KMS-11 (cell line): Measurements from ENCODE around the gene KRTAP1-4.
"Not testable (repeated sequence)": the region's sequence is repeated elsewhere in the genome, so short reads cannot be mapped to it uniquely, and the experiment has no call there.

Experiments
- H2AFZ ChIP-seq: fragments of 200-600 bp; sonication (generic); 2 replicates; pipeline ENCODE4 v1.6.1; 2016; ENCODE audit warnings: antibody characterized with exemption, mixed run types, low read depth
- H3K27ac ChIP-seq: fragments of 200-600 bp; sonication (generic); 2 replicates; pipeline ENCODE4 v1.6.1; 2016; ENCODE audit warnings: mild to moderate bottlenecking, mixed run types
- H3K27me3 ChIP-seq: fragments of 200-600 bp; sonication (generic); 2 replicates; pipeline ENCODE4 v1.6.1; 2017; ENCODE audit warnings: mild to moderate bottlenecking, low read depth, mixed run types, moderate library complexity; ENCODE audit not compliant: insufficient read depth
- H3K36me3 ChIP-seq: fragments of 200-600 bp; sonication (generic); 2 replicates; pipeline ENCODE4 v1.6.1; 2017; ENCODE audit warnings: mild to moderate bottlenecking, mixed run types; ENCODE audit not compliant: insufficient read depth
- H3K4me1 ChIP-seq: fragments of 200-600 bp; sonication (generic); 2 replicates; pipeline ENCODE4 v1.6.1; 2016; ENCODE audit warnings: mild to moderate bottlenecking, low read depth, mixed run types; ENCODE audit not compliant: poor library complexity, severe bottlenecking
- H3K4me2 ChIP-seq: fragments of 200-600 bp; sonication (generic); 2 replicates; pipeline ENCODE4 v1.7.0; 2016; ENCODE audit warnings: mild to moderate bottlenecking, mixed run types
- H3K4me3 ChIP-seq: fragments of 200-600 bp; sonication (generic); IDR thresholded peaks from 2 replicates; pipeline ENCODE4 v1.6.1; 2017; ENCODE audit warnings: low read depth, low read length, mixed read lengths; ENCODE audit not compliant: insufficient read depth
- H3K79me2 ChIP-seq: fragments of 200-600 bp; sonication (generic); 2 replicates; pipeline ENCODE4 v1.6.1; 2016; ENCODE audit warnings: low read depth, mixed run types; ENCODE audit not compliant: insufficient read depth
- H3K9ac ChIP-seq: fragments of 200-600 bp; sonication (generic); 2 replicates; pipeline ENCODE4 v1.6.1; 2016; ENCODE audit warnings: mild to moderate bottlenecking, mixed run types
- H4K20me1 ChIP-seq: fragments of 200-600 bp; sonication (generic); 2 replicates; pipeline ENCODE4 v1.6.1; 2016; ENCODE audit warnings: mild to moderate bottlenecking, mixed run types; ENCODE audit not compliant: insufficient read depth
- TF ChIP-seq, protein P1 (sequence below): fragments of 200-600 bp; sonication (generic); conservative IDR thresholded peaks from 2 replicates; pipeline ENCODE4 v1.6.1; 2017; ENCODE audit warnings: low read depth, mild to moderate bottlenecking, antibody characterized with exemption, low read length, moderate library complexity, mixed read lengths

The KRTAP1-4 gene

DNA sequence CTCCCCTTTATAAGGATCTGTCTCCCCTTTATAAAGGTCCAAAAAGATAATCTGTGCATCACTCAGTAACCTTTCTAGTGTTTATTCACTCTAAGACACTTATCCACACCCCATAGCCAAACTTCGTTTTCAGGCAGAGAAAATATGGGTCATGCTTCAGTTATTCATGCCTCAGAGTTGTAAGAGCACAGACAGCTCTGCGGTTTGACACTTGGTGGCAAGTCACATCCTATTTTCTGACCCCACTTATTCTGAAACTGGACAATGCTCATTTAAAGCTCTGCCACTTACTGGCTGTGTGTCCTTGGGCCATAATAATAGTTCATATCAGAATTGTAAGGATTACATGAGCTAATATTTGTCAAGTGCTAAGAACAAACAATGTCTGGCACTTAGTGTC lies 19.1 kb upstream of the KRTAP1-4 start:
- Histone ChIP-seq H3K4me3 (no peak overlapping the region), H3K27me3 (no peaks in the 10 kb centered on the region), H4K20me1 (no peaks in the 10 kb centered on the region), H2AFZ (no peak overlapping the region), H3K27ac (no peak overlapping the region), H3K36me3 (no peaks in the 10 kb centered on the region), H3K9ac (no peak overlapping the region), H3K4me2 (no peak overlapping the region), H3K4me1 (no peaks in the 10 kb centered on the region), H3K79me2 (no peaks in the 10 kb centered on the region)
- TF ChIP-seq, protein P1, sequence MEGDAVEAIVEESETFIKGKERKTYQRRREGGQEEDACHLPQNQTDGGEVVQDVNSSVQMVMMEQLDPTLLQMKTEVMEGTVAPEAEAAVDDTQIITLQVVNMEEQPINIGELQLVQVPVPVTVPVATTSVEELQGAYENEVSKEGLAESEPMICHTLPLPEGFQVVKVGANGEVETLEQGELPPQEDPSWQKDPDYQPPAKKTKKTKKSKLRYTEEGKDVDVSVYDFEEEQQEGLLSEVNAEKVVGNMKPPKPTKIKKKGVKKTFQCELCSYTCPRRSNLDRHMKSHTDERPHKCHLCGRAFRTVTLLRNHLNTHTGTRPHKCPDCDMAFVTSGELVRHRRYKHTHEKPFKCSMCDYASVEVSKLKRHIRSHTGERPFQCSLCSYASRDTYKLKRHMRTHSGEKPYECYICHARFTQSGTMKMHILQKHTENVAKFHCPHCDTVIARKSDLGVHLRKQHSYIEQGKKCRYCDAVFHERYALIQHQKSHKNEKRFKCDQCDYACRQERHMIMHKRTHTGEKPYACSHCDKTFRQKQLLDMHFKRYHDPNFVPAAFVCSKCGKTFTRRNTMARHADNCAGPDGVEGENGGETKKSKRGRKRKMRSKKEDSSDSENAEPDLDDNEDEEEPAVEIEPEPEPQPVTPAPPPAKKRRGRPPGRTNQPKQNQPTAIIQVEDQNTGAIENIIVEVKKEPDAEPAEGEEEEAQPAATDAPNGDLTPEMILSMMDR = no peak

DNA sequence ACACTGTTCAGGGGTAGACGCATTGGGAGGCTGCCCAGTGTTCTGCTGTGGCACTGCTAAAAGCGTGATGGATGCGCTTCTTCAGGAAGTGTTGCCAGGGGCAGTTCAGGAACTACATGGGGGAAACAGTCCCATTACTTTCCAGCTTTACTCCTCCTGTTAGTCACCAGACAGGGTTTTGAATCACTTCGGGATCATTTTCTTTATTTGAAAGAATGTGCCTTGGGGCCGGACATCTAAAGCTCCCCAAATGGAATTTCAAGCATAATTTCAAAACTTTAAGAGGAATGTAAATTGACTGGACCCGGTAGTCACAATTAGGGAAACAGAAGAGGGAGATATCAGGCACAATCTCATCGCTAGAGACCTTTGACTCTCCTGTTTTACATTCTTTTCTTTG lies 18.4 kb upstream of the KRTAP1-4 start:
- H3K27ac ChIP-seq = no peak overlapping the region
- TF ChIP-seq, protein P1 = no peak
- no peaks in the 10 kb centered on the region for H3K4me1 ChIP-seq
- H3K36me3 ChIP-seq = no peaks in the 10 kb centered on the region
- no peak overlapping the region for H2AFZ ChIP-seq
- no peak overlapping the region for H3K4me2 ChIP-seq
- no peak overlapping the region for H3K4me3 ChIP-seq
- no peaks in the 10 kb centered on the region for H4K20me1 ChIP-seq
- no peaks in the 10 kb centered on the region for H3K79me2 ChIP-seq
- H3K9ac ChIP-seq = no peak overlapping the region
- no peaks in the 10 kb centered on the region for H3K27me3 ChIP-seq

DNA sequence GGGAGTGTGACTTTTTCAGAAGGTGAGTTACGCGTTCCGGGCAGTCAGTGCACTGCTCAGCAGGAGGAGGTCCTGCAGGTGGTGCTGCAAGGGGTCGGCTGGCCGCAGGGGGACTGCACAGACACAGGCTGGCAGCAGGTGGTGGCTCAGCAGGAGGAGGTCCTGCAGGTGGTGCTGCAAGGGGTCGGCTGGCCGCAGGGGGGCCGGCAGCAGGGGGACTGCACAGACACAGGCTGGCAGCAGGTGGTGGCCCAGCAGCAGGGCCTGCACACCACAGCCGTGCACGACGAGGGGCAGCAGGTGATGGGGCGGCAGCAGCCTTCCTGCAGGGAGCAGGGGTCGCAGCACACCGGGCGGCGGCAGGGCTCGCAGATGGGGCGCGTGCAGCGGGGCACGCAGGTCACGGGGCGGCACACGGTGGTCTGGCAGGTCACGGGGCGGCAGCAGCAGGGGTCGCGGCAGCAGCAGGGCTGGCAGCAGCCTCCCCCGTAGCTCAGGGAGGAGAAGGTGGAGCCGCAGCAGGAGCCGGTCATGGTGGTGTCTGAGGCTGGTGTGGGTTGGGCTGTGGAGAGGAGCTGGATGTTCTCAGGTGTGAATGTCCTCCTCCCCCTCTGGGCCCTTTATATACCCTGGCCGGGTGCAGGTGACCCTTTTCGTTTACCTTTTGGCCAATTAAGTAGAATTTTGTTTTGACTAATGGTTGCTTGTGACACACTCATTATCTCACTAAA lies 16.9 kb upstream of the KRTAP1-4 start, which contains the start of gene KRTAP2-1:
Gene KRTAP2-1 (minus strand): TSS at position 582 of the 731 bp plus-strand sequence. CDS start 49 bp downstream, at position 533.
- H3K36me3 ChIP-seq, H3K27me3 ChIP-seq, H4K20me1 ChIP-seq, H3K9ac ChIP-seq, H3K27ac ChIP-seq, H2AFZ ChIP-seq, H3K4me1 ChIP-seq, H3K4me2 ChIP-seq, H3K4me3 ChIP-seq, H3K79me2 ChIP-seq: not testable (repeated sequence)

DNA sequence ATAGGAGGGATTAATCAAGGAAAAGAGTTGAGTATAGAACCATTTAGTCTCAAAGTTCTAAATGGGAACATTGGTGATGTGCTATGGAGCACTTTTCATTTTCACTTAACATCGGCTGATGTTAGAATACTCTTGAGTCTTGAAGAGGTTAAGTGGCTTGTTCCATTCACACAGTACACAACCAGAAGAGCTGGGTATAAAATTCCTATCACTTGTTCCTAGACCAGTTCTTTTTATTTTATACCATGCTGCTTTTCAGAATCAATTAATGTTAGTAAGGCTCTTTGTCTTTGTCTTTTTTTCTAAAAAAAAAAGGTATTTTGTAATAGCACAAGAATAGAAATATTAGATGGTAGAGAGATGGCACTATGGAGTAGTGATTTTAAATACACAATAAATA lies 13.0 kb upstream of the KRTAP1-4 start:
- Histone ChIP-seq H3K4me2 (no peak overlapping the region), H3K27ac (no peak overlapping the region), H3K4me1 (no peaks in the 10 kb centered on the region), H2AFZ (no peak overlapping the region), H3K4me3 (no peak overlapping the region), H3K27me3 (no peaks in the 10 kb centered on the region), H3K36me3 (no peaks in the 10 kb centered on the region), H3K9ac (no peak overlapping the region), H4K20me1 (no peaks in the 10 kb centered on the region), H3K79me2 (no peaks in the 10 kb centered on the region)
- TF ChIP-seq, protein P1 = no peak

DNA sequence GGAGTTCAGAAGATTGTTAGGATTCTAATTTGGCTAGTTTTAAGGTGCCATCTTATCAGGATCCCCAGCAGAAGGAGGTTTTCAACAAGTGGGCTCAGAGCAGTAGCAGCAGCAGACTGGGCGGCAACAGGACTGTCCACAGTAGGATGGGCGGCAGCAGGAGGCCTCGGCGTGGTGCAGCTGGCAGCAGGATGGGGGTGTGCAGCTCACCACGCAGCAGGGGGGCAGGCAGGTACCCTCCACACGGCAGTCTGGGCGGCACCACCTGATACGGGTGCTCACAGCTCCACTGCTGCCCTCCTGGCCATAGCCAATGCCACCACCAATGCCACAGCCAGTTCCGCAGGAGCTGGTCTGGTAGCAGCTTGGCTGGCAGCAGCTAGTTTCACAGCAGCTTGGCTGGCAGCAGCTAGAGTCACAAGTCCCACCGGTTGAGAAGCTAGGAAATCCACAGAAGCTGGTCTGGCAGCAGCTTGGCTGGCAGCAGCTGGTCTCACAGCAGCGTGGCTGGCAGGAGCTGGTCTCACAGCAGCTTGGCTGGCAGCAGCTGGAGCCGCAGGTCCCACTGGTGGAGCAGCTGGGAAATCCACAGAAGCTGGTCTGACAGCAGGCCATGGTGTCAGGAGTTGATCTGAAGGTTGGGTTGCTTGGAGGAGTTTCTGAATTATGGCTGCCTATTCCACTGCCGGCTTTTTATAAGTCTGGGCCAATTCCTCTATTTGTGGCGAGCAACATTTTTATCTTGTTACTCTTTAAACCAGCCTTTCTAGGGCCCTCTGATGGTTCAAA lies 11.0 kb upstream of the KRTAP1-4 start, which contains the start of gene KRTAP1-1:
Gene KRTAP1-1 (minus strand): TSS at position 668 of the 789 bp plus-strand sequence. CDS start 53 bp downstream, at position 615.
- H3K4me1 ChIP-seq, H3K27ac ChIP-seq, H3K79me2 ChIP-seq, H3K36me3 ChIP-seq, H2AFZ ChIP-seq, H3K4me3 ChIP-seq, H3K27me3 ChIP-seq, H4K20me1 ChIP-seq, H3K4me2 ChIP-seq, H3K9ac ChIP-seq: not testable (repeated sequence)
